Stimulated activated CD8-positive, alpha-beta memory T cell treated with anti-CD3 and anti-CD28 coated beads, Interleukin-7, amount 100 ng/mL, for 24 hours (primary cell): ENCODE data around the gene CFL1.
"Not testable (repeated sequence)": the region's sequence is repeated elsewhere in the genome, so short reads cannot be mapped to it uniquely, and the experiment has no call there.

Experiments used
- DNase-seq: peaks from one replicate; pipeline ENCODE4 v3.0.0-alpha.2; 2020; ENCODE audit warnings: low read depth

CFL1 gene

GRCh38 chr11:65832231-65832630 lies 25.7 kb downstream of the CFL1 start:
- not testable (repeated sequence) for DNase-seq

DNA sequence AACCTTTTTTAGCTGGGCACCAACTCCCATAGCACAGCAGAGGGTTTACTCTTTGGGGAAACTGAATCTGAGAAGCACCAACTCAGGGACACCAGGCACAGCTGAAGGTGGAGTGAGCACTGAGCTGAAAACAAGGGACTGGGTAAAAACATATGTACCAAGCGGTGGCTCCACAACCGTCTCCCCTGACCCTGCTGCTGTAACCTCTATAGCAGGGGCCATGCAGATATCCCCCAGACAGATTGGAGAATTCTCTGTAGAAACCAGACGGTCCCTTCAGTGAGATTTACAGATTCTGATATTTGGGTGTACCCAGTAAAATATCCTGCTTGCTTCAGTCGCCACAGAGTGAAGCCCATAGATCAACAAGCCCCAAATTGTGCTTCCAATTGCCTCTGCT lies 28.5 kb downstream of the CFL1 start:
- DNase-seq, result no peak

DNA sequence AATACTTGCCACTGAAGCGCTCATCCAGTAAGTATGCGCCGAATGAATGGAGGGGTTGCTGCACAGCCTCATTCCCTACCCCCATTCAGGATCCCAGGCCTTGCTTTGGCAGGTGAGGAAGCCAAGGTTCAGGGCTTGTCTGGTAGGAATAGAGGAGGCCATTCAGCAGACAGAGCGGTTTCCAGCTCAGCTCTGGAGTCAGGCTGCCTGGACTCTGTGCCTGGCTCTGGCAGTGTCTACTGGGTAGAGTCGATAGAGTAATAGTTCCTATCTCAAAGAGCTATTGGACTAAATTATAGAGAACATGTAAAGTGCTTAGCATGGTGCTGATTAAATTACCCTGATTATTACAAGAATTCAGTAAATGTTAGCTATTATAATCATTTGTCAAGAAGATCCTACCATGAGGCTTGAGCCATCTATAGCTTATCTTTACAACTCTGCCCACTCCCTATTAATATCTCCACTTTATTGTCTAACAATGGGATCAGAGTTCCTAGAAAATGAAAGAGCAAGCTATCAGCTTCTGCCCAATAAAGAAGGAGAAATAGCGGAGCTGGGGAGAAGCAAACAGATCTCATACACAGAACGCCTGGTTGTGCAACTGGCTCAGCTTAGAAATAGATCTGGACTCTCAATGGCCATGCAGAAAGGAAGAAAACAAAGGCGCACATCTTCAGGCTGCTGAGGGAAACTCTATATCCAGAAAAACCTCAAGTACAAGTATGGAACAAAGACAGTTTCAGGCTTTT lies 30.8 kb downstream of the CFL1 start:
- no peak for DNase-seq

- DNase-seq, result no peak
These were observed 35.0 kb downstream of the CFL1 start for GRCh38 chr11:65822776-65823528.

- DNase-seq, result no peak
These were observed 36.9 kb downstream of the CFL1 start for GRCh38 chr11:65821107-65821506.

DNA sequence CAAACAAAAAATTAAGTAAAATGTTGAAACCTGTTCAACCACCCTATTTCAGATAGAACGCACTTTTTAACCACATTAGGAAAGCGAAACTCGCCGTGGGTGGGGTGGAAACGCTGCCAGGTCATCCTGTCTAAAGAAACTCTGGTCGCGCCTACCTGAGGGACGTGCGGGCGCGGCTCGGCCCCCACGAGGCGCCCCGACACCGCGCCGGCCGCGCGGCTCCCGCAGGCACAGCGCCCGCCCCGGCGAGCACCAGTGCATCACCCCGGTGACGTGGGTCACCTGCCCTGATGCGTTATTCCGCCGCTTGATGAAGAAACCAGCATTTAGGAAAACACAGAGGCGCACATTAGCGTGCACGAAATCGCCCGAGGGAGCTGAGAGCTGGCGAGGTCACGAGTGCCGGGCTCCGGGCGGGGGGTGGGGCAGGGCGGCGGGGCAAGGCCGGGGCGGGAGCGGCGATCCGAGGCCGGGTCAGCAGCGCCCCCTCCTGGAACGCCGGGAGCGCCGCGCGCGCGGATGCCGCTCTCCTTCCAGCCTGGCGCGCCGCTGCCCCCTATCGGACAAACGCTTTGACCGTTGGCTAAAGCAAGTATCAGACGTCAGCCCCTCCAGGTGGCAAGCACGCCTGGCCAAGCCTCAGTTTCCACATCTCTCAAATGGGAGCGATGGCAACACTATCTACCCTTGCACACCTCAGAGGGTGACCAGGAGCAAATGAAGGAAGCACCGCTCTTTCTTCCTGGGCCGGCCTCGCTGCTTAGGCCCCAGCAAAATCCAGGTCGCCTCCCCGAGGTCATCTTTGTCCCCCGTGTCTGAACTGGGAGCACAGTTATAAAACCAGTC lies 39.9 kb downstream of the CFL1 start:
- peak; percentile 96 for DNase-seq

DNA sequence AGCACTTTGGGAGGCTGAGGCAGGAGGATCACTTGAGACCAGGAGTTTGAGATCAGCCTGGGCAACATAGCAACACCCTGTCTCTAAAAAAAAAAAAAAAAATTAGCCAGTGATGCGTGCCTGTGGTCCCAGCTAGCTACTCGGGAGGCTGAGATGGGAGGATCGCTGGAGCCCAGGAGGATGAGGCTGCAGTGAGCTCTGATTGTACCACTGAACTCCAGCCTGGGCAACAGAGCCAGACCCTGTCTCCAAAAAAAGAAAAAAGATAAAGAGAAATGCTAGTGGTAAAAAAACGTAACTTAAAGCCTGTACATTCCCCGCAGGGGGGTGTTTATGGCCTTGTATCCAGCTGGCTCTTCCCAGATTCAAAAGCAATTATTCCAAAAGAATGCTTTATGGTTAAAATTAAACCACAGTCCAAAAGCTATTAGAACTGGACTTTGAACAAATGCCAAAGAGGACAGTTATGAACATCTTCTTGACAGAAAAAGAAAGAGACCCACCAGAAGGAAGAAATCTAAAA lies 40.6 kb downstream of the CFL1 start:
- no peak for DNase-seq

GRCh38 chr11:65816696-65817095 lies 41.3 kb downstream of the CFL1 start:
- DNase-seq, result no peak

GRCh38 chr11:65814986-65815565 lies 42.9 kb downstream of the CFL1 start:
- no peak for DNase-seq

GRCh38 chr11:65814131-65814985 lies 43.6 kb downstream of the CFL1 start:
- DNase-seq, result no peak

DNA sequence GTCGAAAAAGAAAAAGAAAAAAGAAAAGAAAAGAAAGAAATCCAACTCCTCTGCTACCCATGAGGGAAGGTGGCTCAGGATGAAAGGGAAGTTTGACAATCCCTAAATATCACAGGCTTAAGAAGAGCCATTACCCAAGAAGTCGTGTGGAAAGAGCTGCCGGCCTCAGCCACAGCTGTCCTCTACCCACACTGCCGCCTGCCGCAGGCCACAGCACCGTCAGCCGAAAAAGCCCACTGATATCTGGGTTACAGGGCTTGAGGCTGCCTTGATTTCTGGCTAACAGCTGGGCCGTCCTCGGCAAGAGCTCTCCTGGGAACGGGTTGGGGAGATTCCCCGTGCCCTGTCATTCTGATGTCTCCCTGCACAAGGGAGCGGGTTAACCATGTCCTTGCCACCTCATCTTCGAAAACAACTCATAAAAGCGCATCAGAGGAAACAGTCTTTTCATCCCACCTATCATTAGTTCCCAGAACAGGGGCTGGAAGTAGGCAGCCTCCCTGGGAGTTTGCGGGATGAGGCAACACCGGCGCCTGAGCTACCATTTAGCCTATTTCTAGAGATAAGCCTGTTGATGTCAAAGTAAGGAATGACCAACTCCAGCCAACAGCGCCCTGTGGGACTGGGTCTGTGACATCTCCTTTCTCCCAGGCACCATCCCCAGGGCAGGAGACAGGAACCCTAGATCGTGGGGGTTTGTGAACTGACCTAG lies 46.1 kb downstream of the CFL1 start:
- DNase-seq, result no peak

GRCh38 chr11:65810046-65810868 lies 47.7 kb downstream of the CFL1 start:
- no peak for DNase-seq

- DNase-seq, result no peak
These were observed 48.5 kb downstream of the CFL1 start for GRCh38 chr11:65809496-65809895.

- DNase-seq, result no peak
These were observed 49.1 kb downstream of the CFL1 start for GRCh38 chr11:65808744-65809341.

GRCh38 chr11:65806979-65807378 lies 51.0 kb downstream of the CFL1 start:
- DNase-seq, result no peak
